ENCODE results near the gene RAB3C.
A peak's percentile ranks its signal among the peaks of the same experiment; 100 is the strongest.
"Not testable (repeated sequence)": the region's sequence is repeated elsewhere in the genome, so short reads cannot be mapped to it uniquely, and the experiment has no call there.

The RAB3C gene

DNA sequence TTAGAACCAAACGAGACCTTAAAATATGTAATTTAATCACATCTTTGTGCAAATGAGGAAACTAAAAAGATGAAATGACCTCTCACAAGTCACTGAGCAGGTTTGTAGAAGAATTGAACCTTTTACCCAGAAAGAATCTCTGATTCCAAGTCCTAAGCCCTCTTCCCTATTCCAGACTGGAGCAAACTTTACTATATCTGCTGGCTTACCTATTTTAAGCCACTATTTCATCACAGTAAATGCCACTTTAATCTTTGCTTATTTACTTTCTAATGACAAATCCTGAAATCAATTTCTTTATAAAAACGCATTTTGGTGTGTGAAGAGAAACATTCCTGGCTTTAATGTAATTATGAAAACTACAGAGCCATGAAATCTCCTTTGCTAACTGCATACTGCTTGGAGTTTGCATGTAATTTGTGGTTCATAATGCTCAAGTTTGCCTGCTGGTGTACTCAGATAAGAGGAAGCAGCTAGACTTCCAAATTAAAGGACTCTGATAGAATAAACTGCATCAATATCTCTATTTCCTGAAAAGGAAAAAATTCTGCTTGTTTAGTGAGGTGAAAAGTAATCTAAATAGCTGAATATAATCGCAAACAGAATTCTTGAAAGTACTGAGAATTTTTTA, 121.2 kb downstream of the RAB3C start:
- no CpG with 5 or more reads among the region's 3 CpGs for WGBS (ENCODE audit: insufficient coverage, insufficient read length)
- DNase-seq (ENCODE audit: low read depth, low spot score), result no peak
- no peaks in the 10 kb centered on the region for H3K36me3 ChIP-seq (ENCODE audit: control insufficient read depth, insufficient read depth, low read length)
- no peaks in the 10 kb centered on the region for H3K9me3 ChIP-seq (ENCODE audit: control insufficient read depth, insufficient read depth, low read length)
- no peak overlapping the region for H3K27ac ChIP-seq (ENCODE audit: low read length)
- no peaks in the 10 kb centered on the region for H3K27me3 ChIP-seq (ENCODE audit: control insufficient read depth, insufficient read depth, low read length)
- H3K4me1 ChIP-seq (ENCODE audit: control insufficient read depth, insufficient read depth, low read length), result no peaks in the 10 kb centered on the region
- no peak overlapping the region for H3K4me3 ChIP-seq (ENCODE audit: low read length)

DNA sequence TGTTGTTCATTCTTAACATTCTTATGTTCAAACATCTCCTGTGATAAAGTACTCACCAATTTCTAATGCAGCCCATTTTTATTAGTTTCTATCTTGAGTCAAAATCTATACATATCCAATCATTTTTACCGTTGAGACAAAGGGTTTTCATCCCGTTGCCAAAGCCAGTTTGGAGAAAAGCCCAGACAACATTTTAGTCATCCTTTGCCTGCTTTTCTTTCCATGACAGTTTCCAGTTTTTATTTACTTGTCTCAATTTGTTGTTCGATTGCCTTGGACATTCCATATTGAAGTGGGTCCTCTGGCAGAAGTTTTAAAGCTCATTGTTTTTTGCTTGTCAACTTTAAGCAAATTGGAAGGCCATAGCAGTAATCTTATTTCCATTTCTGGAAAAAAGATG, 123.9 kb downstream of the RAB3C start:
- Histone ChIP-seq H3K4me3 (ENCODE audit: low read length) (no peak overlapping the region), H3K27me3 (ENCODE audit: control insufficient read depth, insufficient read depth, low read length) (no peaks in the 10 kb centered on the region), H3K36me3 (ENCODE audit: control insufficient read depth, insufficient read depth, low read length) (no peaks in the 10 kb centered on the region), H3K4me1 (ENCODE audit: control insufficient read depth, insufficient read depth, low read length) (no peaks in the 10 kb centered on the region), H3K27ac (ENCODE audit: low read length) (no peak overlapping the region), H3K9me3 (ENCODE audit: control insufficient read depth, insufficient read depth, low read length) (no peaks in the 10 kb centered on the region)
- DNase-seq (ENCODE audit: low read depth, low spot score), result no peak
- WGBS (ENCODE audit: insufficient coverage, insufficient read length), result no CpG with 5 or more reads among the region's 3 CpGs

DNA sequence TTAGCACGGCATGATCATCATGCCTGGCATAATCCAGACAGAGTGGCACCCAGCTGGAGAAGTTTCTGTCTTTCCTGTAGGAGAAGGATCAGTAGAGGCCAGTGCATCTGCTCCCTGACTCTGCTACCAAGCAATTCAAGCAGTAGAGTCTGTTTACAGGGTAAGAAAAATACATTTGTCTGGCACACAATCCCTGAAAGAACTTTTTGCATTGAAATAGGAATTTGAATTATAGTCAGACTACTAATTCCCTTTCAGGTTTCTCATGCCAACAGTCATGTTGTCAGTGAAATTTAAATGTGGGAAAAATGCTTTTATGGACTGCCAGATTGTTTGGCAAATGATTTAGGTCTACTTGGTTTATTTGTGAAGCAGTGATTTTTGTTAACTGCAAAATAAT, 125.6 kb downstream of the RAB3C start:
- no CpG with 5 or more reads among the region's 1 CpG for WGBS (ENCODE audit: insufficient coverage, insufficient read length)
- no peaks in the 10 kb centered on the region for H3K9me3 ChIP-seq (ENCODE audit: control insufficient read depth, insufficient read depth, low read length)
- H3K27ac ChIP-seq (ENCODE audit: low read length), result no peak overlapping the region
- H3K27me3 ChIP-seq (ENCODE audit: control insufficient read depth, insufficient read depth, low read length), result no peaks in the 10 kb centered on the region
- DNase-seq (ENCODE audit: low read depth, low spot score), result no peak
- no peak overlapping the region for H3K4me3 ChIP-seq (ENCODE audit: low read length)
- no peaks in the 10 kb centered on the region for H3K36me3 ChIP-seq (ENCODE audit: control insufficient read depth, insufficient read depth, low read length)
- no peaks in the 10 kb centered on the region for H3K4me1 ChIP-seq (ENCODE audit: control insufficient read depth, insufficient read depth, low read length)

DNA sequence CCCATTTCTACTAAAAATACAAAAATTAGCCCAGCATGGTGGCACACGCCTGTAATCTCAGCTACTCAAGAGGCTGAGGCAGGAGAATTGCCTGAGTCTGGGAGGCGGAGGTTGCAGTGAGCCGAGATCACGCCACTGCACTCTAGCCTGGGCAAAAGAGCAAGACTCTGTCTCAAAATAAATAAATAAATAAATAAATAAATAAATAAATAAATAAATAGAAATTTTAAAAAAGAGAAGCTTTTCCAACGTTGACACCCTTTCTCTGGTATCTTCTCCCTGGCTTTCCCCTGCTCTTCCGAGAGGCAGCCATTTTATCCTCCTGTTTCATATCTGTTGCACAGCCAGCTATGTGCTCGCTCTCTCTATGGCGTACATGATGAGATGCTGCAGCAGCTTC, 127.5 kb downstream of the RAB3C start:
- H3K9me3 ChIP-seq (ENCODE audit: control insufficient read depth, insufficient read depth, low read length); H3K27me3 ChIP-seq (ENCODE audit: control insufficient read depth, insufficient read depth, low read length); H3K4me3 ChIP-seq (ENCODE audit: low read length); H3K36me3 ChIP-seq (ENCODE audit: control insufficient read depth, insufficient read depth, low read length); DNase-seq (ENCODE audit: low read depth, low spot score); H3K27ac ChIP-seq (ENCODE audit: low read length); H3K4me1 ChIP-seq (ENCODE audit: control insufficient read depth, insufficient read depth, low read length): not testable (repeated sequence)
- WGBS (ENCODE audit: insufficient coverage, insufficient read length), result no CpG with 5 or more reads among the region's 8 CpGs

GRCh38 chr5:58710871-58711270, 128.0 kb downstream of the RAB3C start:
- H3K27me3 ChIP-seq (ENCODE audit: control insufficient read depth, insufficient read depth, low read length), result no peaks in the 10 kb centered on the region
- H3K4me3 ChIP-seq (ENCODE audit: low read length), result no peak overlapping the region
- WGBS (ENCODE audit: insufficient coverage, insufficient read length), result no CpG with 5 or more reads among the region's 3 CpGs
- H3K9me3 ChIP-seq (ENCODE audit: control insufficient read depth, insufficient read depth, low read length), result no peaks in the 10 kb centered on the region
- H3K36me3 ChIP-seq (ENCODE audit: control insufficient read depth, insufficient read depth, low read length), result no peaks in the 10 kb centered on the region
- DNase-seq (ENCODE audit: low read depth, low spot score), result no peak
- no peak overlapping the region for H3K27ac ChIP-seq (ENCODE audit: low read length)
- no peaks in the 10 kb centered on the region for H3K4me1 ChIP-seq (ENCODE audit: control insufficient read depth, insufficient read depth, low read length)

- Histone ChIP-seq H3K4me3 (ENCODE audit: low read length) (no peak overlapping the region), H3K9me3 (ENCODE audit: control insufficient read depth, insufficient read depth, low read length) (no peaks in the 10 kb centered on the region), H3K36me3 (ENCODE audit: control insufficient read depth, insufficient read depth, low read length) (no peaks in the 10 kb centered on the region), H3K27ac (ENCODE audit: low read length) (no peak overlapping the region), H3K27me3 (ENCODE audit: control insufficient read depth, insufficient read depth, low read length) (no peaks in the 10 kb centered on the region), H3K4me1 (ENCODE audit: control insufficient read depth, insufficient read depth, low read length) (no peaks in the 10 kb centered on the region)
- DNase-seq (ENCODE audit: low read depth, low spot score), result no peak
- WGBS (ENCODE audit: insufficient coverage, insufficient read length), result no CpG with 5 or more reads among the region's 5 CpGs
Observed at GRCh38 chr5:58711965-58712364, 129.1 kb downstream of the RAB3C start.

GRCh38 chr5:58714046-58714445, 131.2 kb downstream of the RAB3C start:
- no peak for DNase-seq (ENCODE audit: low read depth, low spot score)
- H3K27ac ChIP-seq (ENCODE audit: low read length), result no peak overlapping the region
- no CpG with 5 or more reads among the region's 1 CpG for WGBS (ENCODE audit: insufficient coverage, insufficient read length)
- H3K4me1 ChIP-seq (ENCODE audit: control insufficient read depth, insufficient read depth, low read length), result no peaks in the 10 kb centered on the region
- H3K9me3 ChIP-seq (ENCODE audit: control insufficient read depth, insufficient read depth, low read length), result no peaks in the 10 kb centered on the region
- no peaks in the 10 kb centered on the region for H3K36me3 ChIP-seq (ENCODE audit: control insufficient read depth, insufficient read depth, low read length)
- no peak overlapping the region for H3K4me3 ChIP-seq (ENCODE audit: low read length)
- H3K27me3 ChIP-seq (ENCODE audit: control insufficient read depth, insufficient read depth, low read length), result no peaks in the 10 kb centered on the region

DNA sequence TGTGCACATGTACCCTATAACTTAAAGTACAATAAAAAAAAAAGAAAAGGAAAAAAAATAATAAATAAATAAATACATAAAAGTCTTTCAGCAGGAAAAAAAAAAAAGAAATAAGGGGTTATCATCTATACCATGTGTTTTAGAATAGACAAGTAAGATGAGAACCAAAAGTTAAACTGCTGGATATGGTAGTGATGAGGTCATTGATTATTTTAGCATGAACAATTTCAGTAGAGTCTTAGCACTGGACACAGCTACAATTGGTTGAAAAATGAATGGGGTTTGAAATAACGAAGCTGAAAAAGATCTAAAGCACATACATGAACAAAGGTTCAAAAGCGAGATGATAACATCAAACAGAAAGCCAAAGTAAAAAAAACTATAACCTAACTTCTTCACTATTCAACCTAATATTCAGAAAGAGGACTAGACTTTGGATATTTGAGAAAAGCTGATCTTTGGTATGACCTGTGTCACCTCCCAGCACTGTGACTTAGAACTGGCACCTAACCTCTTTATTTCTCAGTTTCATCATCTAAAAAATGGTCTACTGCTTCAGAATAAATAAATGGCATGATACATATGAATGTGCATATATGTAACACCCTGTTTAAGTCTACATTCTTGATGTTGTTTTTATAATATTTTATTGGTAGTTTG, 133.3 kb downstream of the RAB3C start:
- no peaks in the 10 kb centered on the region for H3K27me3 ChIP-seq (ENCODE audit: control insufficient read depth, insufficient read depth, low read length)
- H3K4me1 ChIP-seq (ENCODE audit: control insufficient read depth, insufficient read depth, low read length), result no peaks in the 10 kb centered on the region
- no CpG with 5 or more reads among the region's 2 CpGs for WGBS (ENCODE audit: insufficient coverage, insufficient read length)
- H3K36me3 ChIP-seq (ENCODE audit: control insufficient read depth, insufficient read depth, low read length), result no peaks in the 10 kb centered on the region
- H3K9me3 ChIP-seq (ENCODE audit: control insufficient read depth, insufficient read depth, low read length), result no peaks in the 10 kb centered on the region
- no peak overlapping the region for H3K27ac ChIP-seq (ENCODE audit: low read length)
- no peak overlapping the region for H3K4me3 ChIP-seq (ENCODE audit: low read length)
- DNase-seq (ENCODE audit: low read depth, low spot score), result no peak

- H3K4me1 ChIP-seq (ENCODE audit: control insufficient read depth, insufficient read depth, low read length), result no peaks in the 10 kb centered on the region
- no peak overlapping the region for H3K27ac ChIP-seq (ENCODE audit: low read length)
- H3K36me3 ChIP-seq (ENCODE audit: control insufficient read depth, insufficient read depth, low read length), result no peaks in the 10 kb centered on the region
- H3K4me3 ChIP-seq (ENCODE audit: low read length), result no peak overlapping the region
- no peaks in the 10 kb centered on the region for H3K9me3 ChIP-seq (ENCODE audit: control insufficient read depth, insufficient read depth, low read length)
- no peak for DNase-seq (ENCODE audit: low read depth, low spot score)
- no peaks in the 10 kb centered on the region for H3K27me3 ChIP-seq (ENCODE audit: control insufficient read depth, insufficient read depth, low read length)
- WGBS (ENCODE audit: insufficient coverage, insufficient read length), result no CpG with 5 or more reads among the region's 5 CpGs
Observed at GRCh38 chr5:58716713-58717112, 133.8 kb downstream of the RAB3C start.

DNA sequence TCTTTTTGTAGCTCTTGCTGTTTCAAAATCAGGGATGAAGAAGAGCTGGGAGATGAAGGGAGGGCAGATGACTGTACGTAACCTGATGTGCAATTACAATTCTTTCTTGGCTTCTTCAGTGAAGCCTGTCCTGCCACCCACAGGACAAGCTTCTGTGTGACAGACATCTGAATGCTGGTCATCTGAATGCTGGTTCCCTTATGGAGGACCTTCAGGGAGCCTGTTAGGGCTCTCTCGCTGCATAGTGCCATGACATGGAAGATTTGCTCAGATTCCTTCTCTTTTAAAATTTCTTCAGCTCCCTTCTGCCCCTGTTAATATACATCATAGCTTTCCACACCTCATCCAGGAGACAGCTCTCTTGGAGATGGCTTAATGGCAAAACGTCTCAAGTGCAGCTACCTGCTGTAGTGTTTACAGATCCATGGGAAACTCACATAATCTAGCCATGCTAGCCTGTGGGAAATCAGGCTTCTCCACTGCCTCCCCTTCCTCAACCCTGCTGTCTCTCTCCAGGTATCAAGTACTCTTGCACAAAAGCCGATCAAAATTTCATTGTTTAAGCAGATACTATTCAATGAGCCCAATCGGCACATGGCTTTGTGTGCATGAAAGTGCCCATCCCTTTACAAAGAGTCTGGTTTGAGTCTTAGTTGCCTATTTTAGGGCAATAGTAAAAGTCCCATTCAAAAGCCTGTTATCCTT, 134.6 kb downstream of the RAB3C start:
- no peaks in the 10 kb centered on the region for H3K4me1 ChIP-seq (ENCODE audit: control insufficient read depth, insufficient read depth, low read length)
- no peaks in the 10 kb centered on the region for H3K27me3 ChIP-seq (ENCODE audit: control insufficient read depth, insufficient read depth, low read length)
- DNase-seq (ENCODE audit: low read depth, low spot score), result peak; percentile 37
- no peak overlapping the region for H3K27ac ChIP-seq (ENCODE audit: low read length)
- no peaks in the 10 kb centered on the region for H3K9me3 ChIP-seq (ENCODE audit: control insufficient read depth, insufficient read depth, low read length)
- H3K36me3 ChIP-seq (ENCODE audit: control insufficient read depth, insufficient read depth, low read length), result no peaks in the 10 kb centered on the region
- H3K4me3 ChIP-seq (ENCODE audit: low read length), result no peak overlapping the region
- WGBS (ENCODE audit: insufficient coverage, insufficient read length), result no CpG with 5 or more reads among the region's 5 CpGs
